HG03460 (cell line): Measurements from ENCODE around the gene SEMA4F.
A peak's percentile ranks its signal among the peaks of the same experiment; 100 is the strongest.
"Not testable (repeated sequence)": the region's sequence is repeated elsewhere in the genome, so short reads cannot be mapped to it uniquely, and the experiment has no call there.

Experiments used
- ATAC-seq: cut with Tn5 transposase; IDR thresholded peaks from one replicate; pipeline ENCODE4 v1.9.1; 2021; ENCODE audit not compliant: unreplicated experiment

SEMA4F gene, protein sequence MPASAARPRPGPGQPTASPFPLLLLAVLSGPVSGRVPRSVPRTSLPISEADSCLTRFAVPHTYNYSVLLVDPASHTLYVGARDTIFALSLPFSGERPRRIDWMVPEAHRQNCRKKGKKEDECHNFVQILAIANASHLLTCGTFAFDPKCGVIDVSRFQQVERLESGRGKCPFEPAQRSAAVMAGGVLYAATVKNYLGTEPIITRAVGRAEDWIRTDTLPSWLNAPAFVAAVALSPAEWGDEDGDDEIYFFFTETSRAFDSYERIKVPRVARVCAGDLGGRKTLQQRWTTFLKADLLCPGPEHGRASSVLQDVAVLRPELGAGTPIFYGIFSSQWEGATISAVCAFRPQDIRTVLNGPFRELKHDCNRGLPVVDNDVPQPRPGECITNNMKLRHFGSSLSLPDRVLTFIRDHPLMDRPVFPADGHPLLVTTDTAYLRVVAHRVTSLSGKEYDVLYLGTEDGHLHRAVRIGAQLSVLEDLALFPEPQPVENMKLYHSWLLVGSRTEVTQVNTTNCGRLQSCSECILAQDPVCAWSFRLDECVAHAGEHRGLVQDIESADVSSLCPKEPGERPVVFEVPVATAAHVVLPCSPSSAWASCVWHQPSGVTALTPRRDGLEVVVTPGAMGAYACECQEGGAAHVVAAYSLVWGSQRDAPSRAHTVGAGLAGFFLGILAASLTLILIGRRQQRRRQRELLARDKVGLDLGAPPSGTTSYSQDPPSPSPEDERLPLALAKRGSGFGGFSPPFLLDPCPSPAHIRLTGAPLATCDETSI

DNA sequence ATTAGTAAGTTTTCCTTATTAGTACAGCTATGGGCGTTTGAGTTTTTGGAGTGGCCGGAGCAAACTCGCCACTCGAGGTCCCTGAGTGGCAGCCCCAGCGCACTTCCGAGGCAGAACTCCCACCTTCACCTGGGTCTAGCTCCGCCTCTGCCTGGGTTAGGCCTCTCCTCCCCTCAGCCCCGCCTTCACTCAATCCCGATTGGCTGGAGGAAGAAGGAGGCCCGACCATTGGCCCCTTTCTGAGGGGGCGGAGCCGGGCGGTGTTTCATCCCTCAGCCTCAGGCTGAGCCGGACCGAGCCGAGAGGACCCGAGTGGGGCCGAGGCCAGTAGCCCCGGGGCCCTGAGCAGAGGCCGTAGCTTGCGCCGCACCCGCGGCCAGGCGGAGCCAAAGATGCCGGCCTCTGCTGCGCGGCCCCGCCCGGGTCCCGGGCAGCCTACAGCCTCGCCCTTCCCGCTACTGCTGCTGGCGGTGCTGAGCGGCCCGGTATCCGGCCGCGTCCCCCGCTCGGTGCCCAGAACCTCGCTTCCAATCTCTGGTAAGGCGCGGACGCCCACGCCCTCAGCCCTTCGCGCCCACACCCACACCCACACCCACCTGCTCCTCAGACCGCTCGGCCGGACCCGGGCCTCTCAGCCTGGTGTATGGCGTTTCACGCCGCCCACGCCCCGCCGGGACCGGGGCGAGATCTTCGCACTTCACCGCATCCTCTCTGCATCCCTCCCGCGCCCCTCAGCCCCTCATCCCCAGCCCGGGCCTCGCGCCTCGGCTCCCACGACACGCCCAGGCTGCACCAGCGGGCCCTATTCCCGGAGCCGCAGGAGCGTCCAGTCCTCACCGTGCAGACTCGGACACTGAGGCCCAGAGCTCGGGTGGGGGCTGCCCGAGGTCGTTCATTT, at the start of gene SEMA4F:
TSS of gene SEMA4F (plus strand) at position 263 of the 898 bp plus-strand sequence. CDS start at position 393, 130 bp downstream.
- ATAC-seq, result peak; percentile 100

DNA sequence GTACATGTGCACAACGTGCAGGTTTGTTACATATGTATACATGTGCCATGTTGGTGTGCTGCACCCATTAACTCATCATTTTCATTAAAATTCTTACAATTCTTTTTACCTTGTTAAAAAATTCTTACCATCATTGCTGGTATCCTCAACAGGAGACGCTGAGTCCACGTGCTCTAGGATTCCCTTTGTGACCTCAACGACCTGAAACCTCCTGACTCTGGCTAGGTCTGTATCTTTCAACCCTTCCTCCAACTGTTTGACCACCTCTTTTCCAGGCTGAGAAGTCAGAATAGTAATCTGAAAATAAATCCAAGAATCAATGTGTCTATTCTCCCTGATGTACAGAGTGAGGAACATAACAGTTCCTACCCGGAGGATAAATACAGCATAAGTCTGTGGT, 47.1 kb upstream of the SEMA4F start:
- no peak for ATAC-seq

DNA sequence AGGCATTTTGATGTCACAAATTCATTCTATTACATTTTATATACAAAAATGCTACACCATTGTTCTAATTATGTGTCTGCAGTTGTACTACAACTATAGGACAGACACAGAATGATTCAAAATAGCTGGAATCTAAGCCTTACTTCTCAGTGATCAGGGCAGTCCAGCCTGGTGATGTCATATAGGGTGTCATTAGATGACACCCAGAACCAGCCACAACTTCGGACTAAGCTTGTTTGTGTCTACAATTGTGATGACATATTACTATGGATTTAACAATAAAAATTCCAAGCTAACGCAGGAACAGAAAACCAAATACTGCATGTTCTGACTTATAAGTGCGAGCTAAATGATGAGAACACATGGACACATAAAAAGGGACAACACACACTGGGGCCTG, 36.9 kb upstream of the SEMA4F start:
- no peak for ATAC-seq

DNA sequence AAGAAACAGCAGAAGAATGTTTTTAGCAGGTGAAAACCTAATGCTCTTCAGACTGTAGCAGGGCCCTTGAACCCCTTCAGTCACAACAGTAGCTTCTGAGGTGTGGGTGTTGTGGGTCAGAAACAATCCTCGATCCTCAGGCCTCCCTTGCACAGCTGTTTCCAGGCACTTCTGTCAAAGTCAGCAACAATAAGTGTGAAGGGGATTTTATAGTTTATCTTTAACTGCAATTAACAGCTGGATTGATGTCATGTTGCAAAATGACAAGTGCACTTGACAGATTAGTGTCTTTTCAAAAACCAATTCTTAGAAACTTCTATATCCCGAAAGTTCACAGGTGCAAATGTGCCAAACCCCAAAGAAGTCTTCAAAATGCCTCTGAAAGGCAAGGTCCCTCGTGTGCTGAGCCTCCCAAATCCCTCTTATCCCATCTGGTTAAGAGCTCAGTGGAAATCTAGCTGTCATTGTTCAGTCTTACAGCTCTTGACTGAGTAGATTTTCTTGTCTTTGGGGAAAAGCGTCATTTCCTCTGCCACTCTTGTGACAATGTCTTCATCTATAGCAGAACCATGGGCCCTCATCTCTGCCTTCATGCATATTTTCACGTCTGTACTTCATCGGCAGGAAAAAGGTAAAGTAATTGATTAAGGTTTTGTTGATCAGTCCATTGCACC, 35.5 kb upstream of the SEMA4F start:
- ATAC-seq, result no peak

DNA sequence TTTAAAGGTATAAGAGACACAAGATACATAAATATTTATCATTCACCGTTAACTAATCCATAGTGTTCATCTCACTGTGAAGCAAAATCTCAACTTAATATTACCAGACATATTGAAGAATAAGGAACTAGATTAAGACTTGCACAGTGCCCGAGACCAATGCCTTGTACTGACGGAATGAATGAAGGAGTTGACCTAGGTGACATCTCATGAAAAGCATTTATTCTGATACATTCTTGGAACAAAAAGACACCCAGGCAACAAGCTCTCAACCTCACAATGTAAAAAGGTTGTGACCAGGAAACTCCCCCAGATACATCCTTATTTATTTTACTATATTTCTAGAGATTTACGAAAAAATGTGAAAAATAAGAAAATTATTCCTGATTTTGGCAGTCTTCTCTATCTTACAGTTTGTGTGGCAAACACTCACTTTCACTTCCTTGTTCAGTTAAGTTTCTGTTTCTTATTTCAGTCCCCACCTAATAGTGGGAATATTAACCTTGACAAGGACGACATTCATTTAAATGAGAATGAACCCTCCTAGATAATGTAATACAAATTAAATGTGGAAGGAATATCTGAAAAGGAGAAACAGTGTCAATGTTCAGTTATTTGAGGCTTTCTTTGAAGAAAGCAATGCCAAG, 34.3 kb upstream of the SEMA4F start:
- no peak for ATAC-seq

DNA sequence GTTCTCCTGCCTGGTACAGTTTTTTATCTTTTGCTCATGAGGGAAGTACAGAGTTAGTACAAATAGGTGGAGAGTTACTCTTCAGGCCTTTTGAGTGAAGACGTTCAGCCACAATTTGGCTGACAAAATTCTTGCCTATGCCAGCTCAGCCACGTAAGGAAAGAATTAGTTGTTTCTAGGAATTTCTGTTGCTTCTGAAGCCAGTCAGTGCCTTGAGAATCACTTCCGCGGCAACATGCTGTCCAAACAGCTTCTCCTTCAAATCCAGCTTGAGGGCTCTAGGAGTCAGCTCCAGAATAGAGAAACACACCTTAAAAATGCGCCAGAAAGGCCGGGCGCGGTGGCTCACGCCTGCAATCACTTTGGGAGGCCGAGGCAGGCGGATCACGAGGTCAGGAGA, 33.4 kb upstream of the SEMA4F start:
- no peak for ATAC-seq

DNA sequence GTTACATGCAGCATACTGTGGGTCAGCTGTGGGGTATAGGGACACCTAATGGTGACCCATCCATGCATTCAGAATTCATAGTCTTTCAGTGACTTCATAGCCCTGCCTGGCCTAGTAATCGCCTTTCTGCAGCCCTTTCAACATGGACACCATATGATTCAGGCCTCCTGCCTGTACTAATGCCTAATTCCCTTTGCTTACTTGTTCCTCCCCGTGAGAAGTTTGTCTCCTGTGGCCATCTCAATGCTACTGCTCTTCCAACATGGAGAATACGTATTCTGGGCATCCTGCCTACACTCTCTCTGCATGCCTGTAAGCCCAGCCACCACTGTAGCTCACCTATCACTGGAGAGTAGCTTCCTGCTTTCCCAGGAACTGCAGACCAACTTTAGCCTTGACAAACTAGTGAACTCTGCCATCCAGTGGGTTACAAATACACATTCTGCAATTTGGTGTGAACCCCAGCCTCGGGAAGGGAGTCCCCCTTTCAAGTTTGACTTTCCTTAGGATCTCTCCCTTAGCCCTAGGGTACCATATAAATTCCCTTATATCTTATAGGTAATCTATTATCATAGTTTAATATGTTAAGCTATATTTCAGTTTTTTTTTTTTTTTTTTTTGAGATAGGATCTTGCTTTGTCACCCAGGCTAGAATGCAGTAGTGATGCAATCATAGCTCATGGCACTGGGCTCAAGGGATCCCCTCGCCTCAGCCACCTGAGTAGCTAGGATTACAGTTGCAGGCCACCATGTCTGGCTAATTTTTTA, 28.2 kb upstream of the SEMA4F start:
- ATAC-seq, result no peak

DNA sequence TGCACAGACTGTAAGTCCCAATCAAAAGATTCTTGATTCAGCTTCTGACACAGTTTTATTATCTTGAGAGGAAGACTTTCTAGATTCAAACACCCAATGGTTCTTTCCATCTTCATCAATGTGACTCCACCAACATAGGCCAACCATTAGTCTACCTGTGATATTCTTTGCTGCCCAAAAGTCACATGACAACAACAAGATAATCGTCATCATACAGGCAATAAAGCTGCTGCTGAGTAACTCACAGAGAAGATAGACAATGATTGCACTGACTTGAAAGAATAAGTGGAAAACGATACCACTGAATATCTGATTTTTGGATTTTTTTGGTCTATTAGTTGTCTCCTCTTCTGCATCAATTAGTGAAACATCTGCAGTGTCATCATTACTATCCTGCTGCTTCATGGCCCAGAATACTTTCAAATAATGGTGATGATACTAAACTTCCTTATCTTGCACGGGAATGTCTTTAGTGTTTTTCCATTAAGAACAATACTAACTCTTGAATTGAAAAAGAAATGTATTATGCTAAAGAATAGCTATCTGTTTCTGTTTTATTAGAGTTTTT, 25.4 kb upstream of the SEMA4F start:
- ATAC-seq, result no peak

DNA sequence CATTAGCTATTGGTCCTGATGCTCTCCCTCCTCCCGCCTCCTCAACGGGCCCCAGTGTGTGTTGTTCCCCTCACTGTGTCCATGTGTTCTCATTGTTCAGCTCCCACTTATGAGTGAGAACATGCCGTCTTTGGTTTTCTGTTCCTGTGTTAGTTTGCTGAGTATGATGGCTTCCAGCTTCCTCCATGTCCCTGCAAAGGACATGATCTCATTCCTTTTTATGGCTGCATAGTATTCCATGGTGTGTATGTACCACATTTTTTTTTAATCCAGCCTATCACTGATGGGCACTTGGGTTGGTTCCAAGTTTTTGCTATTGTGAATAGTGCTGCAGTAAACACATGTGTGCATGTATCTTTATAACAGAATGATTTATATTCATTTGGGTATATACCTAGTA, 23.6 kb upstream of the SEMA4F start:
- ATAC-seq, result not testable (repeated sequence)

DNA sequence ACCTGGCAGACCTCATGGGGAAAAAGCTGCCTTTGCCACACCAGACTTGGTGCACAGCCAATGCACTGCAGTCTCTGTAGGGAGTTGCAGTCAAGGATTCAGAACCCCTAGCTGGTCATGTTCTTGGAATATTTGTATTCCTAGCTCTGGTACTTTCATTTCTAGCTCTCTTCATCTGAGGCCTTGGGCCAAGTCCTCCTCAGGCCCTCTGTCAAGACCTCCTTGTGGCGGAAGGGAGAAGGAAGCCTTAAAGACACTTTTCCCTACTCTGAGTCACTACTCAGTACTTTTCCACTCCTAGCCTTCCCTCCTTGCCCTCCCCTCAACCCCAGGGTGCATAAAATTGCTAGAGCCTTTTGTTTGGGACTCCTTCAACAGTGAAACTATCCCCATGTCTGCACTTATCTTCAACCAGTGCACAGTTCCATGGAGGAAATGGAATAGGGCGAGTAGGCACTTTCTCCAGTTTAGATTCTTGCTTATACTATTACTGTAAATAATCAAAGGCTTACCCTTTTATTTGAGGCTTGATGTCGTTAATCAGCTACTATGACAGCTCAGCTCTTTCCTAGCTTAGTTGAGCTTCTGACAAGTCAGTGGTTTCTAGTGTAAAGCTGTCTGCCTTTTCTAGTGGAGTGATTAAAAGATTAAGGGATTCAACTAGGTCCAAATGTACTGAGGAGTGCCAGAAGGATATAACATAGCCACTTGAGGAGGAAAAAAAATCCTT, 21.7 kb upstream of the SEMA4F start:
- ATAC-seq, result no peak

DNA sequence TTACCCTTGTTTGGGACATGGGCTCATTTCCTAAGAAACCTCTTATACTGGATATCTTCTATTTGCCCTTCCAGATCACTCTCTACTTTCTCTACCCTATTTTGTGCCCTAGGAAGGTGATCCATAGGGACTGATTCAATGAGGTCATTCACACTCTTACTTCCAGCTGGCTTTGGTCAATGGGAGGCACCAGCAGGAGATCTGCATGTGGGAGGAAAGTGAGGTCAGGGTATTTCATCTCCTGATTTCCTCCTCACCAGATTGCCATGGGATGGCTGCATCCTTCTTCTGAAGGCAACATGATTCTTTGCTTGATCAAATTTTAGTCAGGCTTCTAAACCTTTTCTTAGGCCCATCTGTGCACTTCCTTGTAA, 21.1 kb upstream of the SEMA4F start:
- no peak for ATAC-seq

DNA sequence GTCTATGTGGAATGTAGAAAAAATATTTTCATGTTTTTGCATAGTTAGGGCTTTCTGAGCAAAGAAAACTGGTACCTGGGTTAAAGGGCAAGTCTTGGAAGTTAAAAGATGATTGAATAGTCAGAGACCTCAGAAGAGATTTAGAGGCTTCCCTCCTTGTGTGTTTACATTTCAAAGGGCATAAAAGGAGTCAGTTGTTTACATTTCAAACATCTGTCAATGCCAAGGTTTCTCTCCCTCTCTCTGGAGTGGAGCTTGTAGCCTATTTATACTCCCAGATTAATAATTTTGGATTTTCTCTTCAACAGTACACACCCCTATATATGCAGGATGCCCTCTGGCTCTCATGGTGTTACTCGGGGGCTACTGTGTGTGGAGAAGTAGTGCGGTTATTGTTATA, 14.5 kb upstream of the SEMA4F start:
- no peak for ATAC-seq

DNA sequence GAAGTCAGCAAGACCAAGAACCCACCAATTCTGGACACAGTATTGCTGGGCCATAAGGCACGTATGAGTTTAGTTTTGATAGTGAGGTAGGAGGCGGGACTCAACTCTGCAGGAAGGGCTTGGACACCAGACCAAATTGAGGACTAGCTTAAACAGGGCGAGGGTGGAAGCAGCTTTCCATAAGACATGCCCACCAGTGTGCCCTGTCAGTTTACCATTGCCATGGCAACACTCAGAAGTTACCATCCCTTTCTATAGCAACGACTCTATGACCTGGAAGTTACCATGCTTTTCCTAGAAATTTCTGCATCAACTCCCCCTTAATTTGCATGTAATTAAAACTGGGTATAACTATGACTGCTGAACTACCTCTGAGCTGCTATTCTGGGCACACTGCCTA, 8.7 kb upstream of the SEMA4F start:
- no peak for ATAC-seq

DNA sequence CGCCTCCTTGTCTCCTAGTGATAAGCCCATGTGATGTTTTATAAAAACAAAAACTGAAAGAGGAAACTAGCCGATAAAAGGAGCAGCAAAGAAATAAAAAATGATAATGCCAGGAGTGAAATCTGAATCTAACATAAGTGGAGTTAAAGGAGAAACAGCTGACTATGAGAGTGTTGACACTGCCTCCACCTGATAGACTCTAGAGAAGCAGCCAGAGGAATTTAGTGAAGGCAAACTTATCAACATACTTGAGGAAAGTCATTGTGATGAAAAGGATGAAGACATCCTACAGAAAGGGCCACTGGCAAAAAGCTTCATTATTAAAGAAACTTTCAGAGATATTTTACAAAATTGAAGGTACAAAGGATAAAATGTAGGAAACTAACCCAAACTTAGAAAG, 7.8 kb upstream of the SEMA4F start:
- no peak for ATAC-seq

DNA sequence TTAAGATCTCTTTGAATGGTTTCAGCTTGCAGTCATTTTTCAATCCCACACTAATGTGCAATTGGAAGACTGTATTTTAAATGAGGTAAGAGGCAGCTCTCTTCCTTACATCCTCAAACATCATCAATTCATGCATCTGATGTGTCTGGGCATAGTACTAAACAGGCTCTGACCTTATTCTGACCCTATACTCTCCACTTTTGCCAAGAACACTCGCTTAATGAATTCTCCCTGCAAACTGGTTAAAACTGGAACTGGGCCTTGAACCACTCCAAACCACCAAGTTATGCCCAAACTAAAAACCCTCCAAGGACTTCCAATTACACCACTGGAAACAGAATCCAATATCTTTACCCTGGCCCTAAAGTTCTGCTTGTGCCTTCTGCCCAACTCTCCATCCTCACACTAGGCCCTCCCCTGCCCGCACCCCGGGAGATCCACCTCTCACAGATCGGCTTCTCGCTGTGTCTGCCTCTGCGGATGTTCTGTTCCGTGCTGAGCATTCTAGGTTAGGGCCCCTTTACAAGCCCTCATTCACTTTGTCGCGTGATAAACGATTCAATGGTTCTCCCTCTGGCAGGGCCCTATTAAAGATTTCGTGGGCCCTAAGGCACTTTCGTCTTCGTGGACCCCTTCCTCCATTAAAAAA, 7.1 kb upstream of the SEMA4F start:
- ATAC-seq, result no peak

DNA sequence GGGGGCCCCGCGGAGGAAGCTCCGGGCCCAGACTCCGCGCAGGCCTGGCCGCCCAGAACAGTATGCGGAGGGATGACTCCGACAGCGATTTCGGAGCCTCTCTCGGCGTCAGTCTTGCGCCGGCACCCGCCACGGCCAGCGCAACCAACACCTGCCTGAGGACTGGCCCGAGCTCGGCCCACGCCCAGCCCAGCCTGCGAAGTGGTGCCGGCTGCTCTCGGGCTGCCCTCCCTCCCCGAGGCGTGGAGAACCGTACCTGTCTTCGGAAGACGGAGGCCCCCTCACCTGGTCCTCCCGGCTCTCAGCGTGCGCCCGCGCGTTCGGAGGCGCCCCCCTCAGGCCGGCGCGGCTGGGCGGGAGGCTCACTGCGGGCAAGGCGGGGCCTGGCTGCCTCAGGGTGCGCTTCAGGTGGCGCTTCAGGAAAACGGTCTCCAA, 6.0 kb upstream of the SEMA4F start, which contains the start of gene M1AP:
TSS of gene M1AP (minus strand) at position 322 of the 435 bp plus-strand sequence. CDS start 8,055 bp downstream, outside the sequence.
- ATAC-seq, result no peak

DNA sequence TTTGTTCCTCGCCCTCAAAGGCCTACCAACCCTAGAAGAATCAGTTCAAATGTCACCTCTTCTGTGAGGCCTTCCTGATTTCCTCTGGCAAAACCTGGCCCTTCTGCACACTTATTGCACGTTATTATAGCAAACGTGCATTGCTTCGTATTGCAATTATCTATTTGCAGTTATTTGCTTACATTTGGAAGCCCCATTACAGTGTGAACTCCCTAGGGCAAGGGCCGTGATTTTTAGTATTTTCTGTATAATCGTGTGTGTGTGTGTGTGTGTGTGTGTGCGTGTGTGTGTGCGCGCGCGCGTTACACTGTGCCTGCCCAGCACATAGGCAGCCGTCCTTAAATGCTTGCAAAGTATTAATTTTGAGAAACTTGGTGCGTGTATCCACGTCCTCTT, 460 bp upstream of the SEMA4F start:
- peak; percentile 18 for ATAC-seq

DNA sequence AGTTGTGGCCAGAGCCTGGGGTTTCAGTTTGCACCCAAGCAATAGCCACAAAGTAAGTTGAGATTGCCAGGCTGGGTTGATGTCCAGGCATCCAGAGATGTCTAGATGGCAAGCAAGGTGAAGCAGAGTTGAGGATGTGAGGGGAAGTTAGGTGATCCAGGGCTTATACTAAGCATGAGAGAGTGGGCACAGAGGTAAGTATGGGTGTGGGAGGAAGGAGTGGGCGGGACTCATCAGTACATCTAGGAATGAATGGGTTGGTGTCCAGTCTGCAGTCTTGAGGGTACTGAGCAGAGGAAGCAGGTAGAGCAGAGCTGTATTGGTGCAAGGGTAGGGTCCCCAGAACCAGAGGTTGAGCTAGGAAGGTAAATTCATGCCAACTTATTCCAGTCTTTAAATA, 1.5 kb downstream of the SEMA4F start:
- ATAC-seq, result no peak
